Epithelial cell of proximal tubule (primary cell): ENCODE results near the gene IGSF3. TPM values are rescaled to one million over a fixed set of nuclear protein-coding genes. Genes with fewer than 3 reads are reported as not detected.
"Not testable (repeated sequence)": the region's sequence is repeated elsewhere in the genome, so short reads cannot be mapped to it uniquely, and the experiment has no call there.

Experiments used
- DNase-seq: peaks from one replicate; pipeline ENCODE4 v3.0.0-alpha.2; 2011; ENCODE audit warnings: low read depth
- H3K4me3 ChIP-seq: 2 replicates; pipeline ENCODE4 v1.5.1; 2011; ENCODE audit warnings: low read depth, mild to moderate bottlenecking, low read length
- total RNA-seq: library from RNA; depleted of rRNA; stranded (reverse); fragments of >200 nt; gene quantifications from 2 replicates; pipeline ENCODE4 v1.2.3, GENCODE V29; 2015
- TF ChIP-seq, protein P1 (sequence below): conservative IDR thresholded peaks from 2 replicates; pipeline ENCODE4 v1.5.1; 2012; ENCODE audit warnings: low read depth, mild to moderate bottlenecking, low read length

IGSF3 gene
- total RNA-seq, 1 donor from 2014 or later, result 21.4 TPM

- TF ChIP-seq, protein P1, sequence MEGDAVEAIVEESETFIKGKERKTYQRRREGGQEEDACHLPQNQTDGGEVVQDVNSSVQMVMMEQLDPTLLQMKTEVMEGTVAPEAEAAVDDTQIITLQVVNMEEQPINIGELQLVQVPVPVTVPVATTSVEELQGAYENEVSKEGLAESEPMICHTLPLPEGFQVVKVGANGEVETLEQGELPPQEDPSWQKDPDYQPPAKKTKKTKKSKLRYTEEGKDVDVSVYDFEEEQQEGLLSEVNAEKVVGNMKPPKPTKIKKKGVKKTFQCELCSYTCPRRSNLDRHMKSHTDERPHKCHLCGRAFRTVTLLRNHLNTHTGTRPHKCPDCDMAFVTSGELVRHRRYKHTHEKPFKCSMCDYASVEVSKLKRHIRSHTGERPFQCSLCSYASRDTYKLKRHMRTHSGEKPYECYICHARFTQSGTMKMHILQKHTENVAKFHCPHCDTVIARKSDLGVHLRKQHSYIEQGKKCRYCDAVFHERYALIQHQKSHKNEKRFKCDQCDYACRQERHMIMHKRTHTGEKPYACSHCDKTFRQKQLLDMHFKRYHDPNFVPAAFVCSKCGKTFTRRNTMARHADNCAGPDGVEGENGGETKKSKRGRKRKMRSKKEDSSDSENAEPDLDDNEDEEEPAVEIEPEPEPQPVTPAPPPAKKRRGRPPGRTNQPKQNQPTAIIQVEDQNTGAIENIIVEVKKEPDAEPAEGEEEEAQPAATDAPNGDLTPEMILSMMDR, result no peak
- no peak overlapping the region for H3K4me3 ChIP-seq
These were observed 2.6 kb downstream of the IGSF3 start for GRCh38 chr1:116664978-116665371.

DNA sequence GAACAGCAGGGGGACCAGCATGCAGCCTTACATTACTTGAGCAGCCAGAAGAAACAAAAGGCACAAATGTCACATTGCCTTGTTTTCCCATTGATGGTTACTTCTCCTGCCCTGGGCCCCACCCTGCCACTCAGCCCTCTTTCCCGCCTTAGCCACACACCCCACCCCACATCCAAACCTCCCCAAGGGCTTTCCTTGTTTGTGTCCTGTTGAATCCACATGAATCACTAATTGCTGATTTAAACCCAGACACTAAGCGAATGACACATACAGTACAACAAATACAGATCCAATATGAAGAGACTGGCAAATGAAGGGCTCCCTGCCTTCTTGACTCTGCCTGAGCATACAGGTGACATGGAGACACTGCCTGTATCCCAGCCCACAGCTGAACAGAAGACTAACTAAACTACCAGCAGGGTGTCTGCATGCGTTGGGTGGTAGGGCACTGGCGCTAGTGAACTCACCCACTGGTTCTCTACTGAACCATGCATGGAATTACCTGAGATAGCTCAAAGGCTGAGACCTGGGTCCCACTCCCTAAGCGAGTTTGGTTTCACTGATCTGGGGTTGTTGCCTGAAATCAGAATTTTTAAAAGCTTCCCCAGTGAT lies 3.1 kb downstream of the IGSF3 start:
- DNase-seq, result no peak
- H3K4me3 ChIP-seq, result no peak overlapping the region
- TF ChIP-seq, protein P1, result no peak

More at GRCh38 chr1:116664978-116665371, 2.6 kb downstream of the IGSF3 start:
- no peak for DNase-seq

DNA sequence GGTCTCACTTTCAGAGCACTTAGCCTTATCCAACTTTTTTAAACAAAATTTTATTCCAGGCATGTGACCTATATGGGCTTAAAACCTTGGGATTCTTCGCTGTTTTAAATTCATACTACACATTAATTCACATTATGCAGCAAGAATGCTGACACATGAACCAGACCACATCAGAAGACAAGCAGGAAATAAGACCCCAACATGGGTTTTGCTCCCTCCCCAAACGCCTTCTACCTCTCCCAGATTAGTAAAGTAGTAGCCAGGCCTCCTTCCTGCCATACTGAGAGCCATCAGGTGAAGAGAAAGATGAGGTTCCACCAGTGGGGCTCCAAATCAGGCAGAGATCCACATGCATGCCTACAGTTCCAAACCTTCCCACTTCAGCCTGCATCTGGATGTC lies 3.7 kb downstream of the IGSF3 start:
- no peak overlapping the region for H3K4me3 ChIP-seq
- no peak for DNase-seq
- TF ChIP-seq, protein P1, result no peak

DNA sequence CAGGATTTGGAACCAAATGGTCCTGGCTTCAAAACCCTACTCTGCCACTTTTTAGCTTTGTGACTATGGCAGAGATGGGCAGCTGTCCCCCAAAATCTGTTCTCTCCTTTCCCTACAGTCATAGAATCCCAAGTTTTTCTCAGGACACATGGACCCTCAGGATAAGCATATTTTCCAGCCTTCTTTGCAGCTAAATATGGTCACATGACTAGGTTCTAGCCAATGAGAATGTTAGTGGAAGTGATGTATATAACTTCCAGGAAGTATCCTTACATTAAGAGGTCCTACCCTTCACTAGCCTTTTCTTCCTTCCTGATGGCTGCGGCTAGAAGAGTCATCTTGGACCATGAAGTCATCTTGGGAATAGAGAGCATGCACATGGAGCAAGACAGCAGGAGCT lies 5.9 kb downstream of the IGSF3 start:
- no peak overlapping the region for H3K4me3 ChIP-seq
- TF ChIP-seq, protein P1, result no peak
- no peak for DNase-seq

- not testable (repeated sequence) for H3K4me3 ChIP-seq, DNase-seq
These were observed 8.9 kb downstream of the IGSF3 start for GRCh38 chr1:116658645-116659044.

DNA sequence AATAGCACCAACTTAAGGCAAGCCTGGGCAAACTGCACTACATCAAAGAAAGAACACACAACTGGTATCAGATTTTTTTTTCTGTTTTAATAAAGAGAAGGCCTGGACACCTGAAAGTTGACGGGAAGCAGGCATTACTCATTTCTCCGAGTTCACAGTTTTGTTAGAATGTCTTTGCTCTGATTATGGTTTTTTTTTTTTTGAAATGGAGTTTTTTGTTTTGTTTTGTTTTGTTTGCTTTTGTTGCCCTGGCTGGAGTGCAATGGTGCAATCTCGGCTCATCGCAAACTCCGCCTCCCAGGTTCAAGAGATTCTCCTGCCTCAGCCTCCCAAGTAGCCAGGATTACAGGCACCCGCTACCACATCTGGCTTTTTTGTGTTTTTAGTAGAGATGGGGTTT lies 9.7 kb downstream of the IGSF3 start:
- H3K4me3 ChIP-seq, DNase-seq: not testable (repeated sequence)

DNA sequence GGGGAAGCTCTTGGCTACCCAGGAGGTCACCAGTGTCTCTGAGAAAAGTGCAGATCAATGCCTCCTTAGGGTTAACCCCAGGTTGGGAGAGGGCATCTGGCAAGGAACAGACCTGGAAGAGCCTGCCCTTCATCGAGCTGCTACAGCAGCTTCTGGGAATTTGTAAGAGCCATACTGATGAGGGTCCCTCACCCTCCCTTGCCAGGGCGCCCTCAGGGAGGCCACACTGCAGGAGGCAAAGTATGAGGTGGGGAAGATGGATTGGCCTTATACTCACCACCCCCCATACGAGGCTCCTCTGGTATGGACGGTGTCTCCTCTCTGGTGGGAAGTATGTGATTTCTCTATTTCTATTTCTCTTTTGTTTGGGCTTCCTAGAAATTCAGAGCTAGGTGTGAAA lies 13.2 kb downstream of the IGSF3 start:
- TF ChIP-seq, protein P1, result no peak
- no peak overlapping the region for H3K4me3 ChIP-seq
- no peak for DNase-seq

DNA sequence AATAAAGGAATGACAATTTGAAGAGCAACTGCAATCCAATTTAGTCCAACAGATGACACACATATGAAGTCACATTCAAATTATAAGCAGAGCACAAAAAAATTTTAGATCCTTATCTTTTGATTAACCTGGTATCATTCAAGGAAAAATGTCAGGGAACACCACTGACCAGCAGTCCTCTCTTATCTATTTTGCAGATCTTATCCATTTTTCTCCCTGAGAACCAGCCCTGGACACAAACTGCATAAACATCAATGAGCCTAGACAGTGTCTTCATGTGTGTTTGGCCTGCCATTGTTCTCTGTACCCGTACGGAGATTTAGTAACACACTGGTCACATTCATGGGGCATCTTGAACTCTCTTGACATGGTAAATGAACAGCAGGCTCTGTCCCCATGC lies 14.9 kb downstream of the IGSF3 start:
- H3K4me3 ChIP-seq, DNase-seq: not testable (repeated sequence)

- not testable (repeated sequence) for DNase-seq, H3K4me3 ChIP-seq
These were observed 16.8 kb downstream of the IGSF3 start for GRCh38 chr1:116650781-116651180.

GRCh38 chr1:116649041-116649440 lies 18.5 kb downstream of the IGSF3 start:
- peak; percentile 48 for DNase-seq
- not testable (repeated sequence) for H3K4me3 ChIP-seq

- peak; percentile 63 for DNase-seq
- H3K4me3 ChIP-seq, result not testable (repeated sequence)
These were observed 19.2 kb downstream of the IGSF3 start for GRCh38 chr1:116648325-116648724.

DNA sequence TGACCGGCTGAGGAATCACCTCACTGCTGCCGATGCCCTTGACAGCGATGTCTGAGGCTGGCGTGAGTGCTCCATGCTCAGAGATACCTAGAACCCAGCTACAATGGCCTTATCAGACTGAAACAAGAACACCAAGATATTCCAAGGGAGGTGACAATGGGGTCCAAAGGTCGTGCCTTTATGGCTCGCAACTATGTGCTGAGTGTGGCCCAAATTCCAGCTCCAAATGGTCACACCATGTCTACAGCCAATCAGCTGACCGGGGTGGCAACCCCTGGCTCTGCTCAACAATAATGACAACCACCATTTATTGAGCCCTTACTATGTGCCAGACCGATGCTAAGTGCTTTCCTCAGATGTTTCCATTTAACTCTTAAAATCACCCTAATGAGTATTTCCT lies 20.3 kb downstream of the IGSF3 start:
- not testable (repeated sequence) for H3K4me3 ChIP-seq, DNase-seq

- DNase-seq, result not testable (repeated sequence)
These were observed 20.8 kb downstream of the IGSF3 start for GRCh38 chr1:116646673-116647170.

More at GRCh38 chr1:116646673-116647170, 20.8 kb downstream of the IGSF3 start:
- not testable (repeated sequence) for H3K4me3 ChIP-seq
